ENCODE measurements around the gene CCDC149. TPM values are rescaled to one million over a fixed set of nuclear protein-coding genes. Genes with fewer than 3 reads are reported as not detected.

The CCDC149 gene
- total and polyA plus RNA-seq, 2 of the 8 experiments (the other 6 are each of a cell fraction or from before 2014, with no cell fraction given) = 2.2 to 5.6 TPM

GRCh38 chr4:24805067-24805466 lies 107.8 kb downstream of the CCDC149 start (continued):
- TF ChIP-seq CHD7 (IDR thresholded peaks at IDR 0.05; ENCODE audit: insufficient replicate concordance, low read length) (no peak), SP4 (IDR thresholded peaks at IDR 0.05; ENCODE audit: low read length) (no peak), CREB1 (IDR thresholded peaks at IDR 0.05) (no peak), RFX5 (IDR thresholded peaks at IDR 0.05; ENCODE audit: borderline replicate concordance, low read depth, low read length) (no peak), RNF2 (IDR thresholded peaks at IDR 0.05; ENCODE audit: borderline replicate concordance, low read depth, low read length, missing control alignments, poor library complexity, severe bottlenecking) (no peak), POLR2AphosphoS5 (IDR thresholded peaks at IDR 0.05; ENCODE audit: low read depth, low read length) (no peak), SRF (IDR thresholded peaks at IDR 0.05; ENCODE audit: low read depth, low read length) (no peak), POLR2A (IDR thresholded peaks at IDR 0.05; ENCODE audit: control extremely low read depth in 1 of 2, low read depth in 2 of 2, low read length in 2 of 2) (no peak), KDM1A (IDR thresholded peaks at IDR 0.05; ENCODE audit: borderline replicate concordance, low read length) (no peak), ATF3 (IDR thresholded peaks at IDR 0.05; ENCODE audit: insufficient read depth, low read depth, low read length) (no peak), SIRT6 (IDR thresholded peaks at IDR 0.05; ENCODE audit: low read length) (no peak), GTF2F1 (IDR thresholded peaks at IDR 0.05; ENCODE audit: borderline replicate concordance, low read depth, low read length) (no peak)
